Naive thymus-derived CD8-positive, alpha-beta T cell (primary cell): Measurements from ENCODE around the gene PACS1. TPM values are rescaled to one million over a fixed set of nuclear protein-coding genes. Genes with fewer than 3 reads are reported as not detected.
A peak's percentile ranks its signal among the peaks of the same experiment; 100 is the strongest.

Source experiments
- ATAC-seq, 2 donors: fragments of 150-1000 bp; cut with Tn5 transposase in 1 of 2; sonication (Bioruptor Pico), chemical (Tn5 transposase) in 1 of 2; 1 replicate in 1 of 2; 2 replicates in 1 of 2; pipeline ENCODE4 v1.10.0; 2021; ENCODE audit warnings: mild to moderate bottlenecking in 2 of 2, moderate library complexity in 2 of 2
- POLR2A ChIA-PET: fragments of 350-600 bp; sonication (Branson Sonifier 250); formaldehyde crosslinking; loops from one replicate; lab custom pipeline; 2021; ENCODE audit warnings: antibody characterized with exemption; lab: Charles Lee
- DNase-seq, 10 donors: peaks; one replicate each; pipeline versions ENCODE4 v3.0.0 to v3.0.0-alpha.2; 2020 to 2022
- H3K27ac Mint-ChIP-seq, 10 donors: one replicate each; pipeline ENCODE4 v1.8.0; 2020 to 2022; ENCODE audit warnings: mild to moderate bottlenecking in 10 of 10, mixed read lengths in 10 of 10, moderate library complexity in 4 of 10, inconsistent platforms in 1 of 10
- H3K27me3 Mint-ChIP-seq, 5 donors: one replicate each; pipeline ENCODE4 v1.8.0; 2021 to 2022; ENCODE audit warnings: mixed read lengths in 5 of 5
- H3K36me3 Mint-ChIP-seq, 3 donors: one replicate each; pipeline ENCODE4 v1.8.0; 2020 to 2022; ENCODE audit warnings: mixed read lengths in 3 of 3, mild to moderate bottlenecking in 2 of 3, inconsistent platforms in 1 of 3
- H3K4me1 Mint-ChIP-seq, 4 donors: one replicate each; pipeline ENCODE4 v1.8.0; 2021 to 2022; ENCODE audit warnings: mixed read lengths in 4 of 4
- H3K4me3 Mint-ChIP-seq, 10 donors: one replicate each; pipeline ENCODE4 v1.8.0; 2020 to 2022; ENCODE audit warnings: mild to moderate bottlenecking in 10 of 10, mixed read lengths in 10 of 10, moderate library complexity in 6 of 10, inconsistent platforms in 1 of 10
- H3K9me3 Mint-ChIP-seq, 9 donors: one replicate each; pipeline ENCODE4 v1.8.0; 2020 to 2022; ENCODE audit warnings: mixed read lengths in 9 of 9, mild to moderate bottlenecking in 3 of 9, inconsistent platforms in 1 of 9, moderate library complexity in 1 of 9
- polyA plus RNA-seq, 3 donors: library from polyadenylated mRNA; unstranded; fragments of 300-500 nt; fragmentation: Illumina TruSeq; gene quantifications; one replicate each; pipeline ENCODE4 v1.2.3, GENCODE V29; 2021
- total RNA-seq, 8 experiments: library from RNA in 2 of 8; stranded (reverse) in 2 of 8; gene quantifications; one replicate each; pipeline ENCODE4 v1.2.3 and lab custom pipeline; 2021 to 2026

Gene PACS1
- total and polyA plus RNA-seq, 5 experiments from 2014 or later: 35.9 to 317 (median 98.8) TPM

DNA sequence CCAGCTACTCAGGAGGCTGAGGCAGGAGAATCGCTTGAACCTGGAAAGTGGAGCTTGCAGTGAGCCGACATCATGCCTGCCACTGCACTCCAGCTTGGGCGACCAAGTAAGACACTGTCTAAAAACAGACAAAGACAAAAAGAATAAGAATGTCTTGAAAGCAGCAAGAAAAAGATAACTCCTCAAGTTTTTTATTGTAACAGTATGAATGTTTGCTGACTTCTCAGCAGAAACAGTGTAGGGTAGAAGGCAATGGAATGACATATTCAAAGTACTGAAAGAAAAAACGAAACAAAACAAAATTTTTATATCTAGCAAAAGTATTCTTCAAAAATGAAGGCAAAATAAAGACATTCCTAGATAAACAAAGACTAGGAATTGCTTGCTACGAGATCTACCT, 76.9 kb downstream of the PACS1 start:
- POLR2A ChIA-PET: interaction anchor here (0.6 to 1.1 kb wide), 2 partner anchors 253 to 260 kb away, joined by 3 read pairs; no protein-coding TSS in a partner anchor
- ATAC-seq: no peak
- H3K36me3 Mint-ChIP-seq: peaks cover 9 to 27% (median 11%) of the 10 kb centered on the region in 3 donors
- H3K9me3 Mint-ChIP-seq: peaks cover 0 to 8% (median 0%) of the 10 kb centered on the region in 9 donors
- peak overlapping the region in 1 of 10 donors; percentile 51 for H3K27ac Mint-ChIP-seq
- DNase-seq: no peak
- H3K27me3 Mint-ChIP-seq: no peaks in the 10 kb centered on the region
- peaks cover 34 to 67% (median 63%) of the 10 kb centered on the region in 4 donors for H3K4me1 Mint-ChIP-seq
- H3K4me3 Mint-ChIP-seq: peak overlapping the region in 1 of 10 donors; percentile 5

DNA sequence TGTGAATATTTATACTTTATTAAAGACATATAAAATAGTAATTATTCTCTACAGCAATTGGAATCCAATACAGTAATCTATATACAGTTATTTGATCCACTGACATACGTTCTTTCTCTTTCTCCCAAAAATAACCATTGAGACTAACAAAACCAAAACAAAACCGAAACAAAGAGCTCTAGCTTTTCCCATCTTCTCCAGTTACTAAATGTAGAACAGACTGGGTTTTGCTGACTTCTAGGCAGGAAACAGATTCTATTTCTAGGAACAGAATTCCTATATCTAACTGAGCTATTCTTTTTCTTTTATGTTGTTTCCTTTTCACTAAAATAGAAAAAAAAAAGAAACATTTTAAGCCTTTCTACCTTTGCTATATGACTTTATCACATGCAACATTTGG, 80.1 kb downstream of the PACS1 start:
- Mint-ChIP-seq H3K4me3 (peak overlapping the region in 1 of 10 donors; percentile 39), H3K4me1 (peaks cover 32 to 48% (median 45%) of the 10 kb centered on the region in 4 donors)

DNA sequence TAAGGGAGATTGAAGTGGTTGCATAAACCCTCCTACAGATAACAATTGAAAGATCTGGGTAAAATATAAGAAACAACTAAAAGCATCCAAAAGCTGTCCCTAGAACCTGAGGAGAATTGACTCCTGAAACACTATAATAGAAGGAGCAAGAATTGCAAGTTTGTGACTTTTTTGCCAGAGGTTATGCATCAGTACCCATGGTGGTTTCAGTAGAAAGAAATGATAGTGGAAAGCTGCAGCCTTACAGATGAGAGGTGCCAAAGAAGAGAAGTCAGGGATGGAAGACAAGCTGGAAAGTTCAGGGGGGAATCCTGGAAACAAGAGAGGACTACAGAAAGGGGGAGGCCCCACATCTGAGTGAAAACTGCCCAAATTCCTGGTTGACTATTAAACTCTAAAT, 80.7 kb downstream of the PACS1 start:
- H3K27ac Mint-ChIP-seq: peak overlapping the region in 3 of 10 donors; percentile 19 to 45 (median 21)
- no peak for ATAC-seq
- peaks cover 27 to 47% (median 42%) of the 10 kb centered on the region in 4 donors for H3K4me1 Mint-ChIP-seq
- POLR2A ChIA-PET: interaction anchor here (0.5 kb wide), 1 partner anchor 73 kb away, joined by 5 read pairs; no protein-coding TSS in a partner anchor
- peaks cover 15 to 33% (median 23%) of the 10 kb centered on the region in 3 donors for H3K36me3 Mint-ChIP-seq
- no peak overlapping the region for H3K4me3 Mint-ChIP-seq
- H3K27me3 Mint-ChIP-seq: no peaks in the 10 kb centered on the region
- DNase-seq: no peak
- H3K9me3 Mint-ChIP-seq: peaks cover 0 to 16% (median 0%) of the 10 kb centered on the region in 9 donors

More for the DNA sequence above, 80.1 kb downstream of the PACS1 start:
- DNase-seq: no peak
- Mint-ChIP-seq H3K36me3 (peaks cover 15 to 39% (median 23%) of the 10 kb centered on the region in 3 donors), H3K27me3 (no peaks in the 10 kb centered on the region), H3K27ac (peak overlapping the region in 2 of 10 donors; percentile 33 to 49), H3K9me3 (peaks cover 0 to 16% (median 0%) of the 10 kb centered on the region in 9 donors)
- POLR2A ChIA-PET: no interaction called here
- no peak for ATAC-seq

DNA sequence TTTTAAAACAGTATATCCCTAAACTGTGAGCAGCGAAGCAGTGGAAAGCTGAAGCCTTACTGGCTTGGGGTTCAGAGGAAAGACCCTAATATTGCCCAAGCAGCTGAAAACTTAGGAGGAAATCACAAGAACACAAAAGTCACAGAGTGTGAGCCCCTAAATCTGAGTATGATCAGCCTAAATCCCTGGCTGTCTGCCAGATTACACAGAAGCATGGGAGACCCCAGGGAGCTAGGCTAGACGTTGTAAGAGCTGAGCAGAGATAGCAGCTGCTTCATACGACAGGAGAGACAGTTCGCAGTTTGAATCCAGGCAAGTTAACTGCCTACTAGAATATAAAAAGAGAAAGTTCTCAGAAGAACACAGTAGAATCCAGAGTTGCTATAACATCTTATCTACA, 81.2 kb downstream of the PACS1 start:
- POLR2A ChIA-PET: interaction anchor here (0.5 to 1.2 kb wide), 2 partner anchors 35 to 73 kb away, joined by 3 to 5 read pairs; no protein-coding TSS in a partner anchor
- Mint-ChIP-seq H3K4me3 (no peak overlapping the region), H3K27me3 (no peaks in the 10 kb centered on the region), H3K4me1 (peaks cover 25 to 44% (median 38%) of the 10 kb centered on the region in 4 donors), H3K9me3 (peaks cover 0 to 16% (median 0%) of the 10 kb centered on the region in 9 donors), H3K36me3 (peaks cover 13 to 31% (median 23%) of the 10 kb centered on the region in 3 donors), H3K27ac (peak overlapping the region in 2 of 10 donors; percentile 45 to 61)
- DNase-seq (no peak), ATAC-seq (no peak)

DNA sequence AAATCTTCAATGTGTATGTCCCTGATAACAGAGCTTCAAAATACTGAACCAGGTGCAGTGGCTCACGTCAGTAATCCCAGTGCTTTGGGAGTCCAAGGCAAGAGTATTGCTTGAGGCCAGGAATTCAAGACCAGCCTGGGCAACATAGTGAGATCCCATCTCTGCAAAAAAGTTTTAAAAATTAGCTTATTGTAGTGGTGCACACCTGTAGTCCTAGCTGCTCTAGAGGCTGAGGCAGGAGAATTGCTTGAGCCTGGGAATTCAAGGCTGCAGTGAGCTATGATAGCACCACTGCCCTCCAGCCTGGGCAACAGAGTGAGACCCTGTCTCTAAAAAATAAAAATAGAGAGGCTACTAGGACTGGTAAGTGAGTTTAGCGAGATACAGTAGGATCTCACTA, 84.0 kb downstream of the PACS1 start:
- peaks cover 0 to 16% (median 0%) of the 10 kb centered on the region in 9 donors for H3K9me3 Mint-ChIP-seq
- peaks cover 35 to 61% (median 54%) of the 10 kb centered on the region in 4 donors for H3K4me1 Mint-ChIP-seq
- DNase-seq (no peak), ATAC-seq (no peak)
- peaks cover 10 to 27% (median 14%) of the 10 kb centered on the region in 3 donors for H3K36me3 Mint-ChIP-seq
- POLR2A ChIA-PET: no interaction called here
- no peak overlapping the region for H3K27ac Mint-ChIP-seq
- H3K4me3 Mint-ChIP-seq: no peak overlapping the region
- no peaks in the 10 kb centered on the region for H3K27me3 Mint-ChIP-seq

DNA sequence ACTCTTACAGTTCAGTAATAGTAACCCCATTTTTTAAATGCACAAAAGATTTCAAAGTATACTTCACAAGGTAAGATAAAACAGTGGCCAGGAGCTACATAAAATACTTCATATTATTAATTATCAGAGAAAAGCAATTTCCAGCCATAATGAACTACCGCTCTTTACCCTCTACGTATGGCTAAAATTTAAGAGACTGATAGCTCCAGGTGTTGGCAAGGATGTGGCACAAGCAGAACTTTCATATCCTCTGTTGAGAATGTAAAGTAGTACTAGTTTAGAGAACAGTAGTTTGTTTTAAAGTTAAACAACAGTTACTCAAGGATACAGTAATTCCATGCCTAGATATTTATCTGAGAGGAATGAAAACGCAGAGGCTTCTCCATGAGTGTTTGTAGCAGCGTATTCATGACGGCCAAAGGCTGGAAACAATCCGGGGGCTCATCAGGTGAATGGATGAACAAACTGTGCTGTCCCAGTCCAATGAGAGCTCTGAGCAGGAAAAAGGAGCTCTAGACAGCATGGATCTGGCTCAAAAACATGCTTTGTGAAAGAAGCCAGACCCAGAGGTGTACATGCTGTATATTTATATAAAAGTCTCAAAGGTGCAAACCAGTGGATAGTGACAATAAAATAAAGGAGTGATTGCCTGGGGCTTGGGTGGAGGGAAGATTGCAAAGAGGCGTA, 85.5 kb downstream of the PACS1 start:
- no peak for DNase-seq
- H3K9me3 Mint-ChIP-seq: peaks cover 0 to 16% (median 0%) of the 10 kb centered on the region in 9 donors
- peak overlapping the region in 7 of 10 donors; percentile 14 to 71 (median 35) for H3K27ac Mint-ChIP-seq
- no peaks in the 10 kb centered on the region for H3K27me3 Mint-ChIP-seq
- peaks cover 10 to 27% (median 14%) of the 10 kb centered on the region in 3 donors for H3K36me3 Mint-ChIP-seq
- peaks cover 35 to 63% (median 56%) of the 10 kb centered on the region in 4 donors for H3K4me1 Mint-ChIP-seq
- no peak for ATAC-seq
- POLR2A ChIA-PET: interaction anchor here (1.2 kb wide), 1 partner anchor 24 kb away, joined by 3 read pairs; no protein-coding TSS in a partner anchor
- H3K4me3 Mint-ChIP-seq: no peak overlapping the region

DNA sequence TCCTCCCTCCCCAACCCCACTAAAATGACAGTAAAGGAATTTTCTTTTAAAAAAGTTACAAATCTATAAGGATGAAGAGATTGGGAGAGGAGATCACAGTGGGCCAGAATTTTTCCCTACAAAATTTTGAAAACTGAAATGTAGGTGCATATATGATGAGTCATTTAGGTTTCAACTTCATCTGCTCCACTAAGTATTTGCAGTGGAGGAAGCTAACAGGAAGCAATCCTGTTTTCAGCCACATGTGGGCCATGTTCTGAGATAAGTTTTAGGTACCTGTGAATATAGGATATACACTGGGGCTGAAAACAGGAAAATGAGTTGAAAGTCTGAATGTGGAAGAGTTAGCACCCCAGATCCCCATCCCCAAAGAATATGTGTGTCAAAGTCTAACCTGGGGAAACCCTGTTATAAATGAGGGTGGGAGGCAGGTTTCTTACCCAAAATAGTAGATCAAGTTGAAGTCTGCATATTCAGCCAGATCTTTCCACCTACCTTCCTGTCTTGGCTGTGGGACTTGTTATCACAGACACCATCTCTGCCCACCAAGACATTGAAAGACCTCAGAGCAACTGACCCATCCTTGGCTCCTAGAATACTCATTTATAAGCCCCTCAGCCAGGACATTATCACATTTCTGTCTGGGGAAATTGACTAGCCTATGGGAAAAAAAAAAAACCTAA, 87.3 kb downstream of the PACS1 start:
- Mint-ChIP-seq H3K27ac (peak overlapping the region in 8 of 10 donors; percentile 4 to 86 (median 37)), H3K4me1 (peaks cover 24 to 63% (median 53%) of the 10 kb centered on the region in 4 donors), H3K4me3 (no peak overlapping the region), H3K36me3 (peaks cover 4 to 15% (median 11%) of the 10 kb centered on the region in 3 donors), H3K9me3 (peaks cover 0 to 4% (median 0%) of the 10 kb centered on the region in 9 donors), H3K27me3 (no peaks in the 10 kb centered on the region)
- peak in 1 of 2 donors; percentile 25 for ATAC-seq
- POLR2A ChIA-PET: no interaction called here
- no peak for DNase-seq

DNA sequence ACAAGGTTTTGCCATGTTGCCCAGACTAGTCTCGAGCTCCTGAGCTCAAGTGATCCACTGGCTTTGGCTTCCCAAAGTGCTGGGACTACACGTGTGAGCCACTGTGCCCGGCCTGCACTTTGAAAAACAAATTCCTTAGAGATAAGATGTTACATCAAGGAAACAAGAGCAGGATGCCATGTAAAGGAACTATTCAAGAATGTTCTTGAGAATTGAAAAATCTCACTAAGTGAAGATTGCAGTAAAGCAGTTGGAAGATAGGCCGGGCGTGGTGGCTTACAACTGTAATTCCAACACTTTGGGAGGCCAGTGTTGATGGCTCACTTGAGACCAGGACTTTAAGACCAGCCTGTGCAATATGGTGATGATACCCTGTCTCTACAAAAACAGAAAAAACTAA, 88.1 kb downstream of the PACS1 start:
- no peaks in the 10 kb centered on the region for H3K27me3 Mint-ChIP-seq
- H3K4me1 Mint-ChIP-seq: peaks cover 20 to 65% (median 56%) of the 10 kb centered on the region in 4 donors
- H3K4me3 Mint-ChIP-seq: no peak overlapping the region
- peaks cover 0 to 10% (median 6%) of the 10 kb centered on the region in 3 donors for H3K36me3 Mint-ChIP-seq
- POLR2A ChIA-PET: no interaction called here
- no peaks in the 10 kb centered on the region for H3K9me3 Mint-ChIP-seq
- ATAC-seq (no peak), DNase-seq (no peak)
- H3K27ac Mint-ChIP-seq: peak overlapping the region in 7 of 10 donors; percentile 6 to 88 (median 54)

DNA sequence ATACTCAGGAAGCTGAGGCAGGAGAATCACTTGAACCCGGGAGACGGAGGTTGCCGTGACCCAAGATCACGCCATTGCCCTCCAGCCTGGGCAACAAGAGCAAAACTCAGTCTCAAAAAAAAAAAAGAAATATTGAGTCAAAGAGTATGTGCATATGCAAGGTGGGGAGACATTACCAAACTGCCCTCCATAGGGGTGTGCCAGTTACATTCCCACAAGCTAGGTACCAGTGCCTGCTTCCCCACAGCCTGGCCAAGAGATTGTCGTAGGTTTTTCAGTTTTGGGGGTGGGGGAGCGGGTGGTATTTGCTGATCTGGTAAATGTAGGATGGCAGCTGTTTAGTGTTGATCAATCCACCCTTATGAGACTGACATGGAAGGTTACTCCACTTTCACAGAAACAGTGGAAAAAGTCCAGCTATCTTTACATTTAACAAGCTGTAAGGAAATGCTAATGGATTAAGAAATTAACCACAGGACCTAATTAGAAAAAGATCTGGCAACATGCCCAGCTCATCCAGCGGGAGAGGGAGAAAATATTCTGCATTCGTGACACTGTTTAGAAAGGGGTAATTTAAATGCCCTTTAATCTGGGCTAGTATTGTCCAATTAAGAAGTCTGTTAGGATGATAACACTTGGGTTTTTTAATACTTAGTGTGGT, 89.4 kb downstream of the PACS1 start:
- peak overlapping the region in 5 of 10 donors; percentile 11 to 60 (median 35) for H3K27ac Mint-ChIP-seq
- no peak overlapping the region for H3K4me3 Mint-ChIP-seq
- H3K9me3 Mint-ChIP-seq: no peaks in the 10 kb centered on the region
- peaks cover 0 to 12% (median 3%) of the 10 kb centered on the region in 3 donors for H3K36me3 Mint-ChIP-seq
- POLR2A ChIA-PET: interaction anchor here (1.0 kb wide), 1 partner anchor 34 kb away, joined by 3 read pairs; no protein-coding TSS in a partner anchor
- ATAC-seq (no peak), DNase-seq (no peak)
- H3K4me1 Mint-ChIP-seq: peaks cover 20 to 73% (median 65%) of the 10 kb centered on the region in 4 donors
- H3K27me3 Mint-ChIP-seq: no peaks in the 10 kb centered on the region

DNA sequence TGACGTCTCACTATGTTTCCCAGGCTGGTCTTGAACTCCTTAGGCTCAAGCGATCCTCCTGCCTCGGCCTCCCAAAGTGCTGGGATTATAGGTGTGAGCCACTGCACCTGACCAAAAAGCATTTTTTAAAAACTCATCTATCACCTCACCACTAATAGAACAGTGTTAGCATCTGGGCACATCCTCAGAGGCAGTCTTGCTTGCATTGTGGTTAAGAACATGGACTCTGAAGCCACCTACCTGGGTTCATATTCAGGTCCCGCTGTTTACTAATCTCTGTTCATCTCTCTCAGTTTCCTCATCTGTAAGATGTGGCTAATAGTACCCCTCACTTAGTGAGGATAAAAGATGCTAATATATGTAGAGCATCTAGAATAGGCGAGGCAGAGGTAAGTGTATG, 90.6 kb downstream of the PACS1 start:
- no peaks in the 10 kb centered on the region for H3K9me3 Mint-ChIP-seq
- H3K27me3 Mint-ChIP-seq: no peaks in the 10 kb centered on the region
- POLR2A ChIA-PET: interaction anchor here (1.4 kb wide), 1 partner anchor 41 kb away, joined by 3 read pairs; no protein-coding TSS in a partner anchor
- H3K4me1 Mint-ChIP-seq: peaks cover 25 to 76% (median 71%) of the 10 kb centered on the region in 4 donors
- ATAC-seq (no peak), DNase-seq (no peak)
- peak overlapping the region in 9 of 10 donors; percentile 17 to 81 (median 38) for H3K27ac Mint-ChIP-seq
- H3K36me3 Mint-ChIP-seq: peaks cover 0 to 18% (median under 1%) of the 10 kb centered on the region in 3 donors
- peak overlapping the region in 1 of 10 donors; percentile 30 for H3K4me3 Mint-ChIP-seq

DNA sequence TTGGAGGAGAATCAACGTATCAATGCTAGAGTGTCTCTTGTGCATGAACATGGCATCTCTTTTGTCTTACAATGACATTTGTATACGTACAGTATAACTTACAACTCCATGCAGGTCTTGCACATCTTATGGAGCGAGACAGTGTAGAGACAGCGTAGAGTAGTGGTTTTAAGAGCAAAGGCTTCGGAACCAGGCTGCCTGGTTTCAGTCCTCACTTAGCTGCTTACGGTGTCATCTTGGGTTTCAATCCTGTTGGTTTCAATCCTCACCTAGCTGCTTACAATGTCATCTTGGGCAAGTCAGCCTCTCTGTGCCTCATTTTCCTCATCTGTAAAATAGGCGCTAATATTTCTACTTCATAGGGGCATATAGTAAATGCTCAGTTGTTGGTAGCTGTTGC, 98.2 kb downstream of the PACS1 start:
- peaks cover 17 to 54% (median 52%) of the 10 kb centered on the region in 4 donors for H3K4me1 Mint-ChIP-seq
- DNase-seq (no peak), ATAC-seq (no peak)
- no peak overlapping the region for H3K27ac Mint-ChIP-seq
- H3K4me3 Mint-ChIP-seq: no peak overlapping the region
- H3K9me3 Mint-ChIP-seq: no peaks in the 10 kb centered on the region
- POLR2A ChIA-PET: no interaction called here
- no peaks in the 10 kb centered on the region for H3K27me3 Mint-ChIP-seq
- peaks cover 0 to 56% (median 7%) of the 10 kb centered on the region in 3 donors for H3K36me3 Mint-ChIP-seq

DNA sequence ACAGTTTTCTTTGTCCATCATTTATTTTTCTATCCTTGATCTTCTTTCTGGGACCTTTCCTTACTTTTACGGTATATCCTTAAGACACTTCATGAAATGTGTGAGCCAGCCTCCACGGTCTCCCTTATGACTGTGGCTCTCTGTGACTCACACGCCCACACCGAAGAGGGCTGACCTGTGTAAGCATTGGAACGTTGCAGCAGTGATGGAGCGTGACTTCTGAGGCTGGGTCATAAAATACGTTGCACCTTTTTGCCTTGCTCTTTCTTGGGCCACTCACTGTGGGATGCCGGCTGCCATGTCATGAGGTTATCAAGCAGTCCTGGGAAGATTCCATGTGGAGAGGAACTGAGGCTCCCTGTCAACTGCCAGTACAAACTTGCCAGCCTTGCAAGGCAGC, 102.1 kb downstream of the PACS1 start:
- peaks cover 0 to 58% (median 5%) of the 10 kb centered on the region in 3 donors for H3K36me3 Mint-ChIP-seq
- POLR2A ChIA-PET: no interaction called here
- H3K27me3 Mint-ChIP-seq: no peaks in the 10 kb centered on the region
- no peak overlapping the region for H3K4me3 Mint-ChIP-seq
- H3K4me1 Mint-ChIP-seq: peaks cover 10 to 47% (median 44%) of the 10 kb centered on the region in 4 donors
- no peaks in the 10 kb centered on the region for H3K9me3 Mint-ChIP-seq
- no peak for DNase-seq
- ATAC-seq: no peak
- H3K27ac Mint-ChIP-seq: peak overlapping the region in 4 of 10 donors; percentile 6 to 51 (median 21)
